Heart left ventricle (tissue), 16 donors: ENCODE results near the gene PCGF3. TPM values are rescaled to one million over a fixed set of nuclear protein-coding genes. Genes with fewer than 3 reads are reported as not detected.

ENCODE experiments used
- ATAC-seq, 4 donors: fragments of 200-7000 bp; cut with Tn5 transposase; one replicate each; pipeline ENCODE4 v1.9.1; 2020 to 2022; ENCODE audit warnings: moderate library complexity in 4 of 4, mild to moderate bottlenecking in 3 of 4, moderate number of reproducible peaks in 1 of 4
- DNase-seq, 5 donors: peaks; one replicate each; pipeline ENCODE4 v3.0.0-alpha.2; 2020
- H3K27ac ChIP-seq, 12 donors: fragments of 200-600 bp; sonication (generic) in 4 of 12; one replicate each; pipeline versions ENCODE4 v1.5.0 to v1.8.0; 2016 to 2022; ENCODE audit warnings: mild to moderate bottlenecking in 2 of 12
- H3K27me3 ChIP-seq, 9 donors: fragments of 200-600 bp; sonication (generic) in 2 of 9; one replicate each; pipeline versions ENCODE4 v1.5.1 to v1.8.0; 2016 to 2022; ENCODE audit warnings: mild to moderate bottlenecking in 3 of 9
- H3K36me3 ChIP-seq, 9 donors: fragments of 200-600 bp; sonication (generic) in 2 of 9; one replicate each; pipeline versions ENCODE4 v1.5.0 to v1.8.0; 2018 to 2022; ENCODE audit warnings: mild to moderate bottlenecking in 2 of 9
- H3K4me1 ChIP-seq, 12 donors: fragments of 200-600 bp; sonication (generic) in 4 of 12; one replicate each; pipeline versions ENCODE4 v1.5.0 to v1.8.0; 2016 to 2022; ENCODE audit warnings: mild to moderate bottlenecking in 3 of 12
- H3K4me3 ChIP-seq, 12 donors: fragments of 200-600 bp; sonication (generic) in 4 of 12; one replicate each; pipeline versions ENCODE4 v1.5.0 to v1.8.0; 2017 to 2022; ENCODE audit warnings: mild to moderate bottlenecking in 9 of 12, moderate library complexity in 4 of 12
- H3K9me3 ChIP-seq, 12 donors: fragments of 200-600 bp; sonication (generic) in 4 of 12; one replicate each; pipeline versions ENCODE4 v1.5.0 to v1.8.0; 2016 to 2022; ENCODE audit warnings: mild to moderate bottlenecking in 1 of 12
- CTCF ChIP-seq, 12 donors: fragments of 200-600 bp; sonication (generic) in 4 of 12; IDR thresholded peaks; one replicate each; pipeline versions ENCODE4 v1.5.0 to v1.8.0; 2018 to 2022; ENCODE audit warnings: antibody characterized with exemption in 12 of 12, mild to moderate bottlenecking in 5 of 12
- POLR2A ChIP-seq, 2 donors: fragments of 450-650 bp; IDR thresholded peaks; one replicate each; pipeline ENCODE4 v1.6.1; 2017; ENCODE audit warnings: antibody characterized with exemption in 2 of 2, mild to moderate bottlenecking in 2 of 2, moderate library complexity in 2 of 2
- WGBS, 4 donors: extraction: QIAGEN DNeasy Blood & Tissue Kit in 2 of 4; methylation state at CpG; one replicate each; pipeline versions ENCODE4 v1.1.5 to v1.1.7; 2013 to 2018; 5-methylcytosine and 5-hydroxymethylcytosine counted together
- intact Hi-C, 10 donors: fragments of 100-400 bp; cut with DNase I; formaldehyde crosslinking; loops; one replicate each; pipeline versions ENCODE4 v1.11.1 to v1.14.2; 2022
- polyA plus RNA-seq, 2 donors: library from polyadenylated mRNA; stranded (reverse); fragments of 200-250 nt; gene quantifications; one replicate each; pipeline ENCODE4 v1.2.3, GENCODE V29; 2013
- total RNA-seq, 9 donors: library from RNA; depleted of rRNA in 2 of 9; stranded (reverse); fragments of >200 nt in 2 of 9; fragmentation: NEBNext Ultra II Directional in 3 of 9; extraction: Animal tissue kit (Norgen Biotek cat#: 25700) in 3 of 9; gene quantifications; one replicate each; pipeline versions ENCODE4 v1.1.0 to v1.2.4, GENCODE V29; 2016 to 2023
- donor health status: ischemic (EF 13 %, LVEDD 7.1; RV severe dilation, severe dysfunction).
- donor health status: healthy with polysubstance abuse.
- donor health status: DM: no; HTN: yes; CAD: no.
- donor health status: DM: no; HTN: no; CAD: no.
- donor health status: ischemic (EF 25% LVEDD 6.9; RV normal size, moderate dysfunction).
- donor health status: ischemic (EF 25% LVEDD 5.7; RV mildly dilated, moderate dysfunction).
- donor health status: healthy.
- donor health status: DM: yes; HTN: yes; CAD: no.
- donor health status: ischemic (EF 35%, LVEDD 5.7; RV mildly dilated, moderate dysfunction).
- donor health status: nonischemic (EF 11% LVEDD 7.7; RV severe dilation, severe dysfunction).
- donor health status: DM: yes; HTN: yes; CAD: no.
- donor health status: PGD.
- donor health status: ischemic (EF 29% LVEDD 5.4; RV normal size, mild dysfunction).
- donor health status: nonischemic (EF 23%, LVEDD 6.1; RV moderate dilation, normal function).

Gene PCGF3
- total and polyA plus RNA-seq, 11 donors = 16.2 to 45.7 (median 22.5) TPM

- ATAC-seq = no peak
- TF ChIP-seq CTCF (IDR thresholded peaks at IDR 0.05) (no peak), POLR2A (IDR thresholded peaks at IDR 0.05) (no peak)
- Histone ChIP-seq H3K27me3 (no peaks in the 10 kb centered on the region), H3K4me1 (peaks cover 5 to 37% (median 18%) of the 10 kb centered on the region in 12 donors), H3K9me3 (no peaks in the 10 kb centered on the region), H3K36me3 (peaks cover 0 to 12% (median 0%) of the 10 kb centered on the region in 9 donors), H3K4me3 (no peak overlapping the region), H3K27ac (no peak overlapping the region)
- peak in 1 of 5 donors; percentile 12 for DNase-seq
- intact Hi-C loops = no loop called here
- whole genome bisulfite sequencing, 4 donors = 67 to 73% (median 71%) methylated on average over 7 to 9 of the region's 9 CpGs
Measured at GRCh38 chr4:710116-710515, 4.5 kb downstream of the PCGF3 start.

GRCh38 chr4:710916-711315, 5.3 kb downstream of the PCGF3 start:
- Histone ChIP-seq H3K27ac (no peak overlapping the region), H3K27me3 (no peaks in the 10 kb centered on the region), H3K9me3 (no peaks in the 10 kb centered on the region), H3K4me1 (peaks cover 5 to 34% (median 17%) of the 10 kb centered on the region in 12 donors), H3K36me3 (peaks cover 0 to 12% (median 0%) of the 10 kb centered on the region in 9 donors), H3K4me3 (no peak overlapping the region)
- intact Hi-C loops = no loop called here
- TF ChIP-seq POLR2A (IDR thresholded peaks at IDR 0.05) (no peak), CTCF (IDR thresholded peaks at IDR 0.05) (no peak)
- no peak for ATAC-seq
- no peak for DNase-seq
- 86 to 91% (median 87%) methylated on average over 13 of the region's 13 CpGs for WGBS, 4 donors

- intact Hi-C loops = no loop called here
- no peak overlapping the region for H3K4me3 ChIP-seq
Measured at GRCh38 chr4:712093-712492, 6.5 kb downstream of the PCGF3 start.

More at GRCh38 chr4:712093-712492, 6.5 kb downstream of the PCGF3 start:
- Histone ChIP-seq H3K27ac (no peak overlapping the region), H3K27me3 (no peaks in the 10 kb centered on the region), H3K36me3 (peaks cover 0 to 12% (median 0%) of the 10 kb centered on the region in 9 donors), H3K9me3 (no peaks in the 10 kb centered on the region), H3K4me1 (peaks cover 2 to 26% (median 14%) of the 10 kb centered on the region in 12 donors)
- WGBS, 4 donors = 59 to 71% (median 62%) methylated on average over 3 of the region's 3 CpGs
- ATAC-seq = no peak
- TF ChIP-seq CTCF (IDR thresholded peaks at IDR 0.05) = no peak
- no peak for TF ChIP-seq POLR2A (IDR thresholded peaks at IDR 0.05)
- DNase-seq = no peak
